Measurements from ENCODE around the gene FYCO1. TPM values are rescaled to one million over a fixed set of nuclear protein-coding genes. Genes with fewer than 3 reads are reported as not detected.

The FYCO1 gene
- total and polyA plus RNA-seq, 5 experiments from 2014 or later = 1.7 to 28.4 (median 6.0) TPM

- peak overlapping the region; percentile 76 to 90 (median 84) for H3K4me3 Mint-ChIP-seq
- peak overlapping the region in 5 of 10 donors; percentile 46 to 72 (median 53) for H3K27ac Mint-ChIP-seq
- peaks cover 0 to 6% (median 0%) of the 10 kb centered on the region in 5 donors for H3K27me3 Mint-ChIP-seq
- POLR2A ChIA-PET = no interaction called here
- ATAC-seq (no peak), DNase-seq (no peak)
- peaks cover 16 to 55% (median 28%) of the 10 kb centered on the region in 4 donors for H3K4me1 Mint-ChIP-seq
- H3K36me3 Mint-ChIP-seq = peaks cover 2 to 19% (median 4%) of the 10 kb centered on the region in 3 donors
- no peaks in the 10 kb centered on the region for H3K9me3 Mint-ChIP-seq
Measured at GRCh38 chr3:45915059-45915439, 80.6 kb downstream of the FYCO1 start.

DNA sequence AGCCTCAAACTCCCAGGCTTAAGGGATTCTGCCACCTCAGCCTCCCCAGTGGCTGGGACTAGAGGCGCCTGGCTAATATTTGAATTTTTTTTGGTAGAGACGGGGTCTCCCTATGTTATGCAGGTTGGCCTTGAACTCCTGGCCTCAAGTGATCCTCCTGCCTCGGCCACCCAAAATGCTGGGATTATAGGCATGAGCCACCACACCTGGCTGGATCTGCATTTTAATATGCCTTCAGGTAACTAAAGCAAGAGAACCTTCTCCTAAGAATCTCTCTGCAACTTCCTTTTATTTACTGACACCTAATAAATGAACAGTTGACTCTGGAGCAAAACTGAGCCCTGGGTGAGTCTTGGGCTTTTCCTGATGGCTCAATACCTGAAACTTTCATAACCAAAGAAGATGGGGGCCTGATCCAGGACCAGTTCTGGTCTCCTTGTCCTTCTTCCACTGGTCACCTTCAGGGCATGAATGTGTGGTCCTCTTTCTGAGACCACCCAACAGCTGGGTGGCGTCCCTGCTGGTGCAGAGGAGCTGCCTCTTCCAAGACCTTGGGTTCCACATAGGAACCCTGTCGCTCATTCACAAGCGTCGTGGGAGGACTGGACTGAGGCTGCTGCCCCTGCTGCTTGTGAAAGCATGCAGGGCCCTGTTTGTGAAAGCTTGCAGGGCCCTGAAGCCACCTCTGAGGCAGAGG, 81.1 kb downstream of the FYCO1 start:
- Mint-ChIP-seq H3K4me1 (peaks cover 18 to 61% (median 28%) of the 10 kb centered on the region in 4 donors), H3K27me3 (peaks cover 0 to 6% (median 0%) of the 10 kb centered on the region in 5 donors), H3K4me3 (peak overlapping the region in 3 of 10 donors; percentile 76 to 84 (median 83)), H3K27ac (peak overlapping the region in 1 of 10 donors; percentile 56), H3K36me3 (peaks cover 2 to 21% (median 7%) of the 10 kb centered on the region in 3 donors), H3K9me3 (no peaks in the 10 kb centered on the region)
- ATAC-seq (no peak), DNase-seq (no peak)
- POLR2A ChIA-PET = no interaction called here

GRCh38 chr3:45912435-45912834, 83.2 kb downstream of the FYCO1 start:
- no peak overlapping the region for H3K4me3 Mint-ChIP-seq
- H3K9me3 Mint-ChIP-seq = peaks cover 0 to 1% (median 0%) of the 10 kb centered on the region in 9 donors
- ATAC-seq = no peak
- H3K4me1 Mint-ChIP-seq = peaks cover 30 to 73% (median 41%) of the 10 kb centered on the region in 4 donors
- peaks cover 0 to 6% (median 0%) of the 10 kb centered on the region in 5 donors for H3K27me3 Mint-ChIP-seq
- DNase-seq = no peak
- POLR2A ChIA-PET = no interaction called here
- H3K27ac Mint-ChIP-seq = no peak overlapping the region
- peaks cover 2 to 7% (median 4%) of the 10 kb centered on the region in 3 donors for H3K36me3 Mint-ChIP-seq

DNA sequence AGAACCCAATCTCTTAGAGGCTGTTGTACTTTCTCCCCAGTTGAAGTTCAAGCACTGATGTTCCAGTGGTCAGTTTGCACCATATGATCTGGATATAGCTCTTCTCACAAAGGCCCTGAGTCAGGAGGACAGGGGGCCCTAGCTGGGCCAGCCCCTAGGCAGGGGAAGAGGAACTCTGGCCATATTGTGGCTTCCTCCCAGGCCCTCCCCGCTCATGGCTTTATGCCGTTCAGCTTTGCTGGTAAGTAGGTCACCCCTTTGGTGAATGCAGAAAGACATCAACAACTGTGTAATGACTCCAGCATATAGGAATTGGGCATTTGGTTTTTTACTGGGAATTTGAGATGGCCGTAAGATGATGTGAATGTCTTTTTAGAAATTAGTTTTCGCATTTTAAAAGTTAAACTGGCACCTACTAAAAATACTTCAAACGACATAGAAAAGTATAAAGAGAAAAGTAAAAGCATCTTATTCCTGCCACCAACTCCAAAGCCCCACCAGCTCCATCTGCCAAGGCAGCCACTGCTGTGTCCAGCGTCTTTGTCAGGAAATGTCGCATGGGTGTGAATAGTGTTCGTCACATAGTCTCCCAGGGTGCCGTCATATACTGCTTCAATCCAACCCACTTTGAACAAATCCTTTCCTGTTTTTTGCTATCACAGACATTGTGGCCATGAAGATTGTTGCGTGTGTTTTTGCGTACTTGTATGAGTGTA, 84.0 kb downstream of the FYCO1 start:
- H3K27me3 Mint-ChIP-seq = peaks cover 0 to 6% (median 0%) of the 10 kb centered on the region in 5 donors
- peaks cover 2 to 7% (median 4%) of the 10 kb centered on the region in 3 donors for H3K36me3 Mint-ChIP-seq
- peak overlapping the region in 1 of 10 donors; percentile 11 for H3K4me3 Mint-ChIP-seq
- DNase-seq (no peak), ATAC-seq (no peak)
- H3K27ac Mint-ChIP-seq = no peak overlapping the region
- H3K9me3 Mint-ChIP-seq = peaks cover 0 to 1% (median 0%) of the 10 kb centered on the region in 9 donors
- POLR2A ChIA-PET = no interaction called here
- peaks cover 30 to 71% (median 41%) of the 10 kb centered on the region in 4 donors for H3K4me1 Mint-ChIP-seq

DNA sequence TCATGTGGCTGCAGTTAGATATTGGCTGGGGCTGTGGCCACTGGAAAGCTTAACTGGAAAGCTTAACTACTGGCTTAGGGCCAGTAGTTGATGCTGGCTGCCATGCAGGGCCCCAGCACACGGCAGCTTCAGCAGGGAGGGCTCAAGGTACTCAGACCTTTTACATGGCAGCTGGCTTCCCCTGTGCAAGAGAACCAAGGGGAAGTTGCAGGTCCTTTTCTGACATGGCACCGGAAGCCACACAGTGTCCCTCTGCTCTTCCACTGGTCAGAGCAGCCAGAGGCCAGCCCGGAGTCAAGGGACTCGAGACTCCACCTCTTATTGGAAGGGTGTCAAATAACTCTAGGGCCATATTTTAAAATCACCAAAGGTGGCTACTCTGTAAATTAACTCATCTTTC, 84.7 kb downstream of the FYCO1 start:
- H3K9me3 Mint-ChIP-seq = peaks cover 0 to 1% (median 0%) of the 10 kb centered on the region in 9 donors
- peaks cover 4 to 7% (median 4%) of the 10 kb centered on the region in 3 donors for H3K36me3 Mint-ChIP-seq
- H3K4me1 Mint-ChIP-seq = peaks cover 28 to 67% (median 35%) of the 10 kb centered on the region in 4 donors
- no peak for ATAC-seq
- no peak for DNase-seq
- POLR2A ChIA-PET = no interaction called here
- H3K27me3 Mint-ChIP-seq = peaks cover 0 to 6% (median 2%) of the 10 kb centered on the region in 5 donors
- H3K4me3 Mint-ChIP-seq = no peak overlapping the region
- H3K27ac Mint-ChIP-seq = no peak overlapping the region

DNA sequence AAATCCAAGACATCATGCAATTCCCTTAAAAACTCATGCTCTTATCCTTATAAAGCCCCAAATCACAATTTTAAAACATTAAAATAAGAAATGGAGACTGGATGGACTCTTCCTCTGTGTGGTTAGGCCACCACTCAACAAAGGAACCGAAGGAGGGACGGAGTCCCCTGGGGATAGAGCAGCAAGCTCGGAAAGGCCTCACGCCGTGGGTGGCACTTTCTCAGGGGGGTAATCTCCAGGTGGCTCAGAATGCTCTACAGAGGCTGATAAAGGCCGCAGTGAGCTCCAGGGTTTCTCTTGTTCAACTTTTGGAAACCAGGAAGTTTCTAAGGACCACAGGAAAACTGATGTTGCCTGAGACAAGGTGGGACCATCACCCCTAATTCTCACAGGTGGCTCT, 86.1 kb downstream of the FYCO1 start:
- Mint-ChIP-seq H3K36me3 (peaks cover 4 to 12% (median 7%) of the 10 kb centered on the region in 3 donors), H3K4me3 (peak overlapping the region in 1 of 10 donors; percentile 53), H3K27ac (peak overlapping the region in 1 of 10 donors; percentile 24), H3K27me3 (peaks cover 0 to 8% (median 3%) of the 10 kb centered on the region in 5 donors), H3K9me3 (peaks cover 0 to 1% (median 0%) of the 10 kb centered on the region in 9 donors), H3K4me1 (peaks cover 20 to 63% (median 21%) of the 10 kb centered on the region in 4 donors)
- ATAC-seq = no peak
- POLR2A ChIA-PET = no interaction called here
- no peak for DNase-seq

GRCh38 chr3:45908761-45909160, 86.9 kb downstream of the FYCO1 start:
- peaks cover 4 to 12% (median 7%) of the 10 kb centered on the region in 3 donors for H3K36me3 Mint-ChIP-seq
- peaks cover 20 to 61% (median 20%) of the 10 kb centered on the region in 4 donors for H3K4me1 Mint-ChIP-seq
- peaks cover 0 to 1% (median 0%) of the 10 kb centered on the region in 9 donors for H3K9me3 Mint-ChIP-seq
- POLR2A ChIA-PET = interaction anchor here (0.9 kb wide), 1 partner anchor 31 kb away, joined by 5 read pairs; no protein-coding TSS in a partner anchor
- no peak for DNase-seq
- peaks cover 0 to 8% (median 3%) of the 10 kb centered on the region in 5 donors for H3K27me3 Mint-ChIP-seq
- no peak overlapping the region for H3K4me3 Mint-ChIP-seq
- H3K27ac Mint-ChIP-seq = peak overlapping the region in 1 of 10 donors; percentile 19
- ATAC-seq = no peak

GRCh38 chr3:45907769-45908705, 87.6 kb downstream of the FYCO1 start:
- Mint-ChIP-seq H3K27me3 (peaks cover 0 to 5% (median 3%) of the 10 kb centered on the region in 5 donors), H3K4me1 (peaks cover 20 to 56% (median 20%) of the 10 kb centered on the region in 4 donors), H3K9me3 (peaks cover 0 to 1% (median 0%) of the 10 kb centered on the region in 9 donors), H3K4me3 (peak overlapping the region in 8 of 10 donors; percentile 0 to 41 (median 14)), H3K27ac (peak overlapping the region in 5 of 10 donors; percentile 5 to 33 (median 19)), H3K36me3 (peaks cover 4 to 12% (median 7%) of the 10 kb centered on the region in 3 donors)
- POLR2A ChIA-PET = interaction anchor here (0.5 to 0.9 kb wide), 2 partner anchors 30 to 471 kb away, joined by 3 to 5 read pairs; no protein-coding TSS in a partner anchor
- ATAC-seq (peak; percentile 60 to 85), DNase-seq (peak in 3 of 10 donors; percentile 21 to 30 (median 22))

- Mint-ChIP-seq H3K36me3 (peaks cover 4 to 12% (median 7%) of the 10 kb centered on the region in 3 donors), H3K9me3 (peaks cover 0 to 1% (median 0%) of the 10 kb centered on the region in 9 donors), H3K27me3 (peaks cover 0 to 4% (median 3%) of the 10 kb centered on the region in 5 donors), H3K4me3 (no peak overlapping the region), H3K27ac (no peak overlapping the region), H3K4me1 (peaks cover 18 to 54% (median 19%) of the 10 kb centered on the region in 4 donors)
- POLR2A ChIA-PET = no interaction called here
- no peak for DNase-seq
- no peak for ATAC-seq
Measured at GRCh38 chr3:45906681-45907407, 88.8 kb downstream of the FYCO1 start.

- H3K4me1 Mint-ChIP-seq = peaks cover 18 to 44% (median 19%) of the 10 kb centered on the region in 4 donors
- peaks cover 0 to 4% (median 3%) of the 10 kb centered on the region in 5 donors for H3K27me3 Mint-ChIP-seq
- no peak for DNase-seq
- H3K9me3 Mint-ChIP-seq = peaks cover 0 to 1% (median 0%) of the 10 kb centered on the region in 9 donors
- H3K36me3 Mint-ChIP-seq = peaks cover 4 to 10% (median 7%) of the 10 kb centered on the region in 3 donors
- POLR2A ChIA-PET = no interaction called here
- no peak for ATAC-seq
- no peak overlapping the region for H3K4me3 Mint-ChIP-seq
- H3K27ac Mint-ChIP-seq = no peak overlapping the region
Measured at GRCh38 chr3:45905755-45906154, 89.9 kb downstream of the FYCO1 start.

GRCh38 chr3:45904931-45905330, 90.7 kb downstream of the FYCO1 start:
- Mint-ChIP-seq H3K36me3 (peaks cover 1 to 10% (median 3%) of the 10 kb centered on the region in 3 donors), H3K27ac (peak overlapping the region in 1 of 10 donors; percentile 20), H3K9me3 (peaks cover 0 to 1% (median 0%) of the 10 kb centered on the region in 9 donors), H3K4me1 (peaks cover 15 to 37% (median 20%) of the 10 kb centered on the region in 4 donors), H3K27me3 (peaks cover 0 to 7% (median 3%) of the 10 kb centered on the region in 5 donors), H3K4me3 (no peak overlapping the region)
- POLR2A ChIA-PET = no interaction called here
- ATAC-seq (peak in 1 of 2 donors; percentile 35), DNase-seq (no peak)
